T-helper 2 cell treated with Interferon-gamma antibody and Interleukin-4, amounts not matched to agents 100 ng/mL and 5 ng/mL, for 36 hours (primary cell): ENCODE data around the gene ATP2B1. TPM values are rescaled to one million over a fixed set of nuclear protein-coding genes. Genes with fewer than 3 reads are reported as not detected.

Experiments used
- intact Hi-C: fragments of 100-400 bp; cut with micrococcal nuclease; formaldehyde crosslinking; loops from one replicate; pipeline ENCODE4 v1.15.1; 2023
- total RNA-seq: library from RNA; stranded (reverse); gene quantifications from 2 replicates; pipeline ENCODE4 v1.2.3, GENCODE V29; 2022

Gene ATP2B1
- total RNA-seq, 1 donor from 2014 or later: 24.6 TPM

GRCh38 chr12:89546151-89546550, 162.5 kb downstream of the ATP2B1 start:
- intact Hi-C loops: loop anchor here (10.0 kb wide), 1 partner anchor 1389 kb away; no protein-coding TSS in a partner anchor

DNA sequence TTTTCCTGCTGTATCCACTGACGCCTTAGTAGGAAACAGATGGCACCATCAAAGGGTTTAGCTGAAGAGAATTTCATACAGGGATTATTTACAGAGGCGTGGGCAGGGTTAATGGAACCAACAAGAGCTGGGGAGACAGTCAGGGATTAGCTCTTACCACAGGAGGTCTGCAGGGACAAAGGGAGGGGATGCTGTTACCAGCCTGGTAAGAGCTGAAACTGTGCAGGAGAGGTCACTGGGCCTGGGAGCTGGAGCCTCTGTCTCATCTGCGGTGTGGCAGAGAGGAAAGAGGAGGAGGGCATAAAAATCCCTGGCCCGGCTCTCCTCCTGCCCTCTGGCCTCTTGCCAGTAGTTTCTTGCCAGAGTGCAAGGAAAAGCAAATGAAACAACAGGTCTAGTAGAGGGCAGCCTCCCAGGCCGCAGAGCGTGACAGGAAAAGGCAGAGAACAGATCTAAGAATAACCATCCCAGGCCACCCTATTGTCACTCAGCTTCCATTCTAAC, 163.9 kb downstream of the ATP2B1 start:
- intact Hi-C loops: loop anchor here (5.0 to 10.0 kb wide), 5 partner anchors 163 to 1390 kb away; partner anchors contain the start of gene ATP2B1

DNA sequence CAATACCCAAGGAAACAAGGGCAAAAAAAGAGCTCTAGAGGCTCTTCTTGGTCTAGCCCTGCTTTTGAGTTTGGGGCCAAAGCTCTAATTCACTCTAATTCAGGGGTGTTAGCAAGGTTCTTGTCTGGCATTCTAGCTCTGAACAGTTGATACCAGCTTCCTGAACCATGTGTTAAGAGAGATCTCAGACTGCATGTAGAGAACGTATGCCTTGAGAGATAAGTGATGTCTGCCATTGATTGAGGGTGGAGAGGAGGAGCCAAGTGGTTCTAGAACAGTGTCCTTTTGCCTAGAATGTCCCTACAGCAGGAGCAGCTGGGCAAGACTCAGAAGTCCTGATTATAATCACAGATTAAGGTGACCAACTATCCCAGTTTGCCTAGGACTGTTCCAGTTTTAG, 164.6 kb downstream of the ATP2B1 start:
- intact Hi-C loops: loop anchor here (5.0 to 10.0 kb wide), 5 partner anchors 163 to 1391 kb away; partner anchors contain the start of gene ATP2B1

DNA sequence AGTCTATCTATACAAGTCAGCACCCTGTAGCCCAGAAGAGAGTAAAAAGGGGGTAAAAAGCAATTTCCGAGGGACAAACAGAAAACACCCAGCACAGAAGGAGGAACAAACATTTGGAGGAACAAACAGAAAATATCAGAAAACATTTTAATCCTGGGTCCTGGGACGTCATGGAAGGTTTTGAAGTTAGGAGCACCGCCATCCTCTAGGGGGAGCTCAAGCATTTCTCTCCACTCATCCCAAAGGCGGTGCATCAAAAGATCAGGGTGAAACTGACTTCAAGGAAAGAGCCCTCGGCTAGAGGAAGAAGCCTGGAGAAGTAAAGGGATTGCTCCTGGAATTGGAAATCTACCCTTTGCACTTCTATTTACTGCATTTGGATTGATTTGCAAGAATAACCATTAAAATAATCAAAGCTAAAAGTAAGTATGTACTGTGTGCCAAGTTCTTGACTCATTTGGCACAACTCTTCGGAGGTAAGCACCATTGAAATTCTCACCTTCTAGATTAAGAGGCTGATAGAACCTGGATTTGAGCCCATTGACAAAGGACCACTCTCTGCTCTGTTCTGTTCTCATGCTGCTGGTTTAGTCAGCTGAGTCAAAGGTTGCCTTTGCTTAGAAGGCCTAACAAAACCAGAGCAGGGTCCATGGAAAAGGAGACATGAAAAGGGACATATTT, 165.6 kb downstream of the ATP2B1 start:
- intact Hi-C loops: loop anchor here (1.0 to 10.0 kb wide), 6 partner anchors 164 to 1392 kb away; partner anchors contain the start of gene ATP2B1

DNA sequence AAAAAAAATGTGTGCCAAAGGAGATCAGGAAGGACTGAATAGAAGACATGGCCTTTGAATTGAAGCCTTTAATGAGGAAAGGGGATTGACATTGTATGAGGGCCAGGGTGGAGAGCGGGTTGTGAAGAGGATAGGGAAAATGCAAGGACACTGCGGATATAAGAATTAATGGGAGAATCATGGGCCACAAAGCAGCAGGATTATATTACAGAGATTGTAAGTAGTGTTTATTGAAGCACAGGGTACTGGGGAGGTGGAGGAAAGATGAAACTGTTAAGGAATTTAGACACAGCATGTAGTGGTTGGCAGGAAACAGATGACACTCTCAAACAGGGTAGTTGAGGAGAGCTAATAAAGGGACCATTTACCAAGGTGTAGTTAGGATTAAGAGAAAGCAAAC, 166.4 kb downstream of the ATP2B1 start:
- intact Hi-C loops: loop anchor here (5.0 to 10.0 kb wide), 5 partner anchors 165 to 1393 kb away; partner anchors contain the start of gene ATP2B1

- intact Hi-C loops: loop anchor here (5.0 to 10.0 kb wide), 5 partner anchors 167 to 1394 kb away; partner anchors contain the start of gene ATP2B1
Measured at GRCh38 chr12:89540586-89540985, 168.1 kb downstream of the ATP2B1 start.

DNA sequence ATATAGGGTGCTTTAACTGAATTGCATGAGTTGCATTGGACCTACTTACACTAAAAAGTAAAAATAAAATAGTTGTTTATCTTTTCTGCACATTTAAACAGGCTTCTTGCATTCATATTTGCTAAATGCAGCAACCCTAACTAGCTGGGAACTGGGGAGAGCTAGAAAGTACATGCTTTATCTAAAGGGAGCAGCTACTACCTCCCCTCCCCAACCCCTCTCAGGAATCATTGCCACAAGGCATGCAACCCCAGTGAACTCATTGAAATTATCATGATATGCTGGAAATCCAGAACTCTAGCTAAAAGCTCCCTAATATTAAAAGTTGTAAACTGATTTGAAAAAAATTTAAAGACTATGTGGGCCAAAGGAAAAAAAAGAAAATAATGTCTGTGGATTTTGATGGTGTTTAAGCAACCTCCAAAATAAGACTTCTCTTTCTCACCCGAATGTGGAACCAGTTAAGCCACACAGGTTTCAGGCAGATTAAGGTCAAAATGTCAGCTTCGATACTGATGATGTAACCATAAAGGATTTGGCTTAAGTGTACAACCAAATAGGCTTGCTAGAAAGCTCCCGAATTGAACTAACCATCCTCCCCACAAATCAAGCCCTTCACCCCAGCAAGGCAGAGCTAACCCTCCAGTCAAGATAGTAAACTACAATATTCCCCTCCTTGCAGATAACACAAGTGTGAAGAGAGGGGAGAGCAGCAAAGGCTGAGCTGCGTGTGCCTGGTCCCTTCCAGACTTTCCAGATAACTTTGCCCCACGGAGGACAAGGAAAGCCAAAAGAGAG, 169.0 kb downstream of the ATP2B1 start:
- intact Hi-C loops: loop anchor here (5.0 to 10.0 kb wide), 5 partner anchors 168 to 1395 kb away; partner anchors contain the start of gene ATP2B1

- intact Hi-C loops: no loop called here
Measured at GRCh38 chr12:89538897-89539296, 169.7 kb downstream of the ATP2B1 start.

Other genes with a start within 250 kb of the ATP2B1 start
- 15.4 and 15.5 TPM in 2 replicates for gene GALNT4, start 184.0 kb downstream of the ATP2B1 start, total RNA-seq
- 33.4 and 34.4 TPM in 2 replicates for gene POC1B, start 182.8 kb downstream of the ATP2B1 start, total RNA-seq